Activated naive CD4-positive, alpha-beta T cell treated with anti-CD3 and anti-CD28 coated beads, Interleukin-2, amount 50 U/mL, for 24 hours (primary cell): Measurements from ENCODE around the gene REPS1.
"Not testable (repeated sequence)": the region's sequence is repeated elsewhere in the genome, so short reads cannot be mapped to it uniquely, and the experiment has no call there.

ENCODE experiments used
- H3K27ac Mint-ChIP-seq: one replicate; pipeline ENCODE4 v1.8.0; 2021; ENCODE audit warnings: mild to moderate bottlenecking, mixed read lengths
- H3K27me3 Mint-ChIP-seq: one replicate; pipeline ENCODE4 v1.8.0; 2021; ENCODE audit warnings: mixed read lengths
- H3K36me3 Mint-ChIP-seq: one replicate; pipeline ENCODE4 v1.8.0; 2021; ENCODE audit warnings: mixed read lengths
- H3K4me1 Mint-ChIP-seq: one replicate; pipeline ENCODE4 v1.8.0; 2021; ENCODE audit warnings: mixed read lengths
- H3K4me3 Mint-ChIP-seq: one replicate; pipeline ENCODE4 v1.8.0; 2021; ENCODE audit warnings: mild to moderate bottlenecking, mixed read lengths
- H3K9me3 Mint-ChIP-seq: one replicate; pipeline ENCODE4 v1.8.0; 2021; ENCODE audit warnings: mixed read lengths

Gene REPS1, protein sequence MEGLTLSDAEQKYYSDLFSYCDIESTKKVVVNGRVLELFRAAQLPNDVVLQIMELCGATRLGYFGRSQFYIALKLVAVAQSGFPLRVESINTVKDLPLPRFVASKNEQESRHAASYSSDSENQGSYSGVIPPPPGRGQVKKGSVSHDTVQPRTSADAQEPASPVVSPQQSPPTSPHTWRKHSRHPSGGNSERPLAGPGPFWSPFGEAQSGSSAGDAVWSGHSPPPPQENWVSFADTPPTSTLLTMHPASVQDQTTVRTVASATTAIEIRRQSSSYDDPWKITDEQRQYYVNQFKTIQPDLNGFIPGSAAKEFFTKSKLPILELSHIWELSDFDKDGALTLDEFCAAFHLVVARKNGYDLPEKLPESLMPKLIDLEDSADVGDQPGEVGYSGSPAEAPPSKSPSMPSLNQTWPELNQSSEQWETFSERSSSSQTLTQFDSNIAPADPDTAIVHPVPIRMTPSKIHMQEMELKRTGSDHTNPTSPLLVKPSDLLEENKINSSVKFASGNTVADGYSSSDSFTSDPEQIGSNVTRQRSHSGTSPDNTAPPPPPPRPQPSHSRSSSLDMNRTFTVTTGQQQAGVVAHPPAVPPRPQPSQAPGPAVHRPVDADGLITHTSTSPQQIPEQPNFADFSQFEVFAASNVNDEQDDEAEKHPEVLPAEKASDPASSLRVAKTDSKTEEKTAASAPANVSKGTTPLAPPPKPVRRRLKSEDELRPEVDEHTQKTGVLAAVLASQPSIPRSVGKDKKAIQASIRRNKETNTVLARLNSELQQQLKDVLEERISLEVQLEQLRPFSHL

DNA sequence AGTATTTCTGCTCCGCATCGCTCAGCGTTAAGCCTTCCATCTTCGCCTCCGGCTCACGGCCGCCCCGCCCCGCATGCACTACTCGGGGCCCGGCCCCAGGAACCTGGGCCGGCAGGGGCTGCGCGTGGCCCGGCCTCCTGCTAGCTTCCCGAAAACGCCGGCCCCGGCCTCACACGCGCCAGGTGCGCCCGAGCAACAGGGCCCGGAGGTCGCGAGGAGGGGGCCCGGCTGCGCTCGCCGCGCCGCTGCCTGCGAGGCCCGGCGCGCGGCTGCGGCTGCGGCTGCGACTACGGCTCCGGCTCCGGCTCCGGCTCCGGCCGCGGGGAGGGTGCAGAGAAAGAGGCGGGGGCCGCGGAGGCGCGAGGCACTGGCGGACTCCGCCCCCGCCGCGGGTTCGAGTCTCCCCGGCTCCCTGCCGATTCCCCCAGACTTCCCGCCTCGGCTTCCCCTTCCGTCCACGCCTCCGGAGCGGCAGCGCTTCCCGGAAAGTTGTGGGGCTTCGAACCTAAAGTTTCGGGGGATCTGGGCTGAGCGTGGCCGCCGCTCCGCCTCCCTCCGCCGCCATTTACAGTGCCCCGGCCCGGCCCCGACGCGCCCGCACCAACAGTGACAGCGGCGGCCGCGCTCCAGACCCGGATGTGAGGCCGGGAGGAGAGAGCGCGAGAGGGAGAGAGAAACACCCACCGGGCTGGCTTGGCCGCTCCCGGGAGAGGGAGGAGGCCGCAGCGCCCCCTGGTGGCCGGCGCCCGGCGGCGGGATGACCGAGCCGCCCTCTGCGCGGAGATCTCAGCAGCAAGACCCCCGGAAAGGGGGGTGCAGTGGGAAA is at the start of gene REPS1:
Gene REPS1 (minus strand): TSS at position 611 of the 826 bp plus-strand sequence. CDS start 571 bp downstream, at position 40.
- H3K27ac Mint-ChIP-seq = peak within 1 kb of the TSS; percentile 93
- H3K27me3 Mint-ChIP-seq = no peaks in the 10 kb centered on the region

DNA sequence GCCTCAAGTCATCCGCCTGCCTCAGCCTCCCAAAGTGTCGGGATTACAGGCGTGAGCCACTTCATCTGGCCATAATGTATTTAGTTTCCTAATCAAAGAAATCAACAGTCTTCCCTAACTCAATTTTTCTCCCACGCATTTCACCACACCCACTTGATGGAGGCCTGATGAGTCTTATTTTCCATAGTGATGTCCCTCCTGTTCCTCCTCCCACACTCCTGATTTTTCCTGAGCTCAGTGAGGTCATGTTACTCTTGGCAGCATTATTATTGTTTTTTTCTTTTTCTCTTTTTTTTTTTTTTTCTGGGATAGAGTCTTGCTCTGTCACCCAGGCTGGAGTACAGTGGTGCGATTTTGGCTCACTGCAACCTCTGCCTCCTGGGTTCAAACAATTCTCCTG is 49.4 kb upstream of the REPS1 start:
- H3K4me1 Mint-ChIP-seq = peaks cover 49% of the 10 kb centered on the region
- H3K36me3 Mint-ChIP-seq = peaks cover 30% of the 10 kb centered on the region
- H3K27ac Mint-ChIP-seq = peak overlapping the region; percentile 8
- H3K9me3 Mint-ChIP-seq = no peaks in the 10 kb centered on the region
- no peak overlapping the region for H3K4me3 Mint-ChIP-seq
- H3K27me3 Mint-ChIP-seq = no peaks in the 10 kb centered on the region

More for the DNA sequence above, at the start of gene REPS1:
- Mint-ChIP-seq H3K4me3 (peak within 1 kb of the TSS; percentile 90), H3K9me3 (no peaks in the 10 kb centered on the region), H3K36me3 (no peaks in the 10 kb centered on the region), H3K4me1 (peaks cover 9% of the 10 kb centered on the region)

DNA sequence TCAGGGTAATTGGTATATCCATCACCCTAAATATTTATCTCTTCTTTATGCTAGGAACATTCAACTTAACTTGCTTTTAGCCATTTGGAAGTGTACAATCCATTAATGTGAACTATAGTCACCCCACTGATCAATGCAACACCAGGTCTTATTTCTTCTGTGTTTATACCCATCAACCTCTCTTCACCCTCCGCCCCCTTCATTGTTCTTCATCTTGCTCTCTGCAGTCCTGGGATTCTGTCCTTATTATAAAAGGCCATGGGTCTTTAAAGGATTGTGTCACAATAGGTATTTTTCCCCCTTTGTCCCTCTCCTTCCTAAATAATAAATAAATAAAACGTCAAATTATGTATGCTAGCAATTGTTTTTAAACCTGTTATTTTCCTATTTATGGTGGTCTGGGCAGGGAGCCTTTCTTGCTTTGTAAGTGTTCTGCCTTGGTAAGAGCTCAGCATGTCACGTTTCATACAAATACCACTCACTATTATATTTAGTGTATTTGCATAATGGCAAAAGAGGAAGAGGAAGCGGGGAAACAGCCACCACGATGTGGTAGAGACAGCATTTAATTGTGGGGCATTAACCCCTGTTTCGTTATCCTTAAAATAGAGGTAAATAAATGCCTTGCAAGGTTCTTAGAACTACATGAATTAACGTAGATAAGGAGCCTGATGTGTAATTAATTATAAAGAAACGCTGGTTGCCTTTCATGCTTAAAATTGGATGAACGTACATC is 42.3 kb upstream of the REPS1 start:
- H3K36me3 Mint-ChIP-seq = peaks cover 8% of the 10 kb centered on the region
- H3K4me1 Mint-ChIP-seq = peaks cover 29% of the 10 kb centered on the region
- no peak overlapping the region for H3K4me3 Mint-ChIP-seq
- H3K27me3 Mint-ChIP-seq = no peaks in the 10 kb centered on the region
- no peak overlapping the region for H3K27ac Mint-ChIP-seq
- no peaks in the 10 kb centered on the region for H3K9me3 Mint-ChIP-seq

DNA sequence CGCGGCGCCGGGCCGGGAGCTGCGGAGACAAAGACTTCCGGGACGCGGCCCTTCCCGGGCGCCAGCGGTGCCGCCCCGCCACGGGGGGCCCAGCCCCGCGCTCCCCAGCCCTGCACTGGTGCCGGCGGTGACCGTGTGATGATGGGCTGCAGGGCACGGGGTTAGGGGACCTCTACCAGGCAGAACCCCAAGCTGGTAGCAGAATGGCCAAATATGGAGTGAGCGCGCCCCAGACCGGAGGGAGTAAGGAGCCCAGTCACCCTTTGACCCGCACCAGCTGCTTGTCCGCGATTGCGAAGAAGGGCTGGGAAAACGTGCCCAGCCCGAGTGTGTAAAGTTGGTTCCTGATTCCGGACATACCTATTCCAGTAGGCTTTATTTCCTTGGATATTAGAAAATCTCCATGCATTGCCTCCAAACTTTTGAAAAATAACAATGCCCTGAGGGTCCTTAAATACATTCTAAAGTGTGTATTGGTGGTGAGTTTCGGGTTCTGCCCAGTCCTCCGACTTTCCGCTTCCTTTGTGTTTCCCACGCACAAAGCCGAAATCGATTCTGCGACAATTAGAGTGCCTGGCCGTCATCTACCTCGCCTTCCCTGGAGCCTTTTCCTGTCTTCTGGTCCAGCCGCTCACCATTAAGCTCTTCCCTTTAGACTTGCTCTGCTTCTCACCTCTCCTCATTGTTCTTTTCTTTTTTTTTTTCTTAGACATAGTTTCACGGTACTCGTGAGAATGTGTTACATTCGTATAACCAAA is 41.6 kb upstream of the REPS1 start:
- Mint-ChIP-seq H3K27me3 (no peaks in the 10 kb centered on the region), H3K27ac (no peak overlapping the region), H3K9me3 (no peaks in the 10 kb centered on the region), H3K36me3 (peaks cover 8% of the 10 kb centered on the region), H3K4me3 (no peak overlapping the region), H3K4me1 (peaks cover 29% of the 10 kb centered on the region)

DNA sequence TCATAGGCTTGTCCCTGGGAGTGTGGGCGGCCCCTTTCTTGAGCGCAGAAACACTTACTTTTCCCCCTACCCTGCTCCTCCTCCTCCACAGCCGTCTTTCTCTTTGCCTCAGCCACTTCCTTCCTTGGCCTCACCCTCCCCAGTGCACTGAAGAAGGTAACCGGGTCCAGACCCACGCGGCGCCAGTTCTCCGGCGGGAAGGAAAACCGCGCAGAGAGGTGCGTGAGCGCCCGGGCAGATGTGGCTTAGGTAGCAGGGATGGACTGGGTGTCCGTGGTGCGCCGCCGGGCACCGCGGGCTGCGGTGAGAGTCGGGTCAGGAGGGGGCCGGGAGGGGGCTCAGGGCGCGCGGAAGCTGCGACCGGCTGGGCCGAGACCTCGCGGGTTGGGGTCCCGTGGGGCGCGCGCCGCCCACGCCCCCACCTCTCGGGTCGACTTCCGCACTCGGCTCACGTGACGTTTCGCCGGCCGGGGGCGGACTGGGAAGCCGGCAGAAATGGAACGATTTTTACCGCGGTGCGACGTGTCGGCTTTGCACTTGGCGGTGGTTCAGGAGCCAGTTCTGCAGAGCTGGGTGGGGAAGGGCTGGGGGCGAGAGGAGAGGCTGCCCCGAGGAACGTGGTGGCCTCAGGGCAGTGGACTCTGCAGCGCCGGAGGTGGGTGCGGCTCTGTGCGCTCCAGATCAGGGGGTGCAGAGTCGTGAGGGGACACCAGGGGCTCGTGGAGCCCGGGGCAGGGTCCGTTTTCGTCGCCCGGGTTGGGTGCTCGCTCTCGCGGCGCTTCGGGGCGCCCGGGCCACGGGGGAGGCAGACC is 40.8 kb upstream of the REPS1 start, which contains the start of gene ABRACL:
Gene ABRACL (plus strand): TSS at position 88 of the 812 bp plus-strand sequence. CDS start 5,416 bp downstream, outside the sequence.
- peak within 1 kb of the TSS; percentile 100 for H3K27ac Mint-ChIP-seq
- peaks cover 5% of the 10 kb centered on the region for H3K36me3 Mint-ChIP-seq
- no peaks in the 10 kb centered on the region for H3K27me3 Mint-ChIP-seq
- peaks cover 25% of the 10 kb centered on the region for H3K4me1 Mint-ChIP-seq
- no peaks in the 10 kb centered on the region for H3K9me3 Mint-ChIP-seq
- H3K4me3 Mint-ChIP-seq = peak within 1 kb of the TSS; percentile 92

DNA sequence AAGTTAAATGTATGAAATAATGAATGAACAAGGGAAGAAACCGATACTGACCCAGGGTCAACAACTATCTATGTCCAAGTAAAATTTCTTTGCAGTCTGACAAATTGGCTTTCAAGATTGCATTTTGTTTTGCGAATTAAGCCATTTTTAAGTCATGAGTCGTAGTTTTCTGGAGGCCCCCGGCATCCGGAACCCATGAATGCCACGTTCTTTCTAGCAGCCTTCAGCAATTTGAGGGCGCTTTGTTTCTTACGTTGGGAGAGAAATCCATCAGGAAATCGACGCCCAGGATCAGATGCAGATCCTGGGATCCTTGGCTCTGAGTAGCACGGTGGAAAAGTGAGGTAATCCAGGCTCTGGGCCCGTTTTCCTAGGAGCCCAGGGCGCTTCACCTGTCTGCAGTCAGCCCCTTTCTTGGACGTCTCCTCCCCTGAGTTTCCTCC is 40.2 kb upstream of the REPS1 start:
- H3K4me1 Mint-ChIP-seq = peaks cover 19% of the 10 kb centered on the region
- H3K27ac Mint-ChIP-seq = peak overlapping the region; percentile 100
- peaks cover 2% of the 10 kb centered on the region for H3K36me3 Mint-ChIP-seq
- H3K9me3 Mint-ChIP-seq = no peaks in the 10 kb centered on the region
- peak overlapping the region; percentile 92 for H3K4me3 Mint-ChIP-seq
- H3K27me3 Mint-ChIP-seq = no peaks in the 10 kb centered on the region

DNA sequence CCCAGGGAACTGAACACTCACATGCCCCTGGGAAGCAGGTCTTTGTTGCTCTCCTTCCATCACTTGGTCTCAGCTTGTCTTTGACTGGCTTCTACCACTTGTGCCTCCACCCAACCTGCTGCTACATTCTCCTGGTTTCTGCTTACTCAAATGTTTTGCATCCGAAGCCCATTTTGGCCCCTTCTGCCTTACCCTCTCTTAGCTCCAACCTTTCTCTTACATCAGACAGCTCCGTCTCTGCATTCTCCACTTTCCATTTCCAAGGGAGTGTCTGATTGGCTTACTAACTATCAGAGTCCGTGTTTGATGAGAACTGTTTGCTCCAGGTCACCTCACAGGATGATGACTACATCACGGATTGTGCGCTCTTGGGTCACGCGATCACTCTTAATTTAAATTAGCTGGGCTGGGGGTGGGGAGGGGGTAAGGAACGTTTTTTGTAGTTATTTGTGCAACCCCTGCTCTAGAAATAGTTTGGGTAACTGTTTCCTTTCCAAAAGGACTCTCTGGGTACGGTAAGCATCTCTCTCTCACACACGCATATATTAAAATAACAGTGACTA is 39.6 kb upstream of the REPS1 start:
- peaks cover 2% of the 10 kb centered on the region for H3K36me3 Mint-ChIP-seq
- H3K9me3 Mint-ChIP-seq = no peaks in the 10 kb centered on the region
- H3K27ac Mint-ChIP-seq = peak overlapping the region; percentile 100
- H3K4me1 Mint-ChIP-seq = peaks cover 15% of the 10 kb centered on the region
- no peaks in the 10 kb centered on the region for H3K27me3 Mint-ChIP-seq
- H3K4me3 Mint-ChIP-seq = peak overlapping the region; percentile 92

DNA sequence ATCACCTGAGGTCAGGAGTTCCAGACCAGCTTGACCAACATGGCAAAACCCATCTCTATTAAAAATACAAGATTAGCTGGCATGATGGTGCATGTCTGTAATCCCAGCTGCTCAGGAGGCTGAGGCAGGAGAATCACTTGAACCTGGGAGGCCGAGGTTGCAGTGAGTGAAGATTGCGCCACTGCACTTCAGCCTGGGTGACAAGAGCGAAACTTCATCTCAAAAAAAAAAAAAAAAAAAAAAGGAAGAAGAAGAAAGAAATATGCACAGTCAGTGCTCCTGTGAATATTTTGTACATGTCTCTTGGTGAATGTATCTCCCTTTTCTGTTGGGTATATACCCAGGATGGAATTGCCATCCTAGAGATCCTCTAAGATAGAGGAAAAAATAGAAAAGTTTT is 37.4 kb upstream of the REPS1 start:
- not testable (repeated sequence) for H3K4me3 Mint-ChIP-seq, H3K27ac Mint-ChIP-seq, H3K36me3 Mint-ChIP-seq, H3K9me3 Mint-ChIP-seq, H3K27me3 Mint-ChIP-seq, H3K4me1 Mint-ChIP-seq

DNA sequence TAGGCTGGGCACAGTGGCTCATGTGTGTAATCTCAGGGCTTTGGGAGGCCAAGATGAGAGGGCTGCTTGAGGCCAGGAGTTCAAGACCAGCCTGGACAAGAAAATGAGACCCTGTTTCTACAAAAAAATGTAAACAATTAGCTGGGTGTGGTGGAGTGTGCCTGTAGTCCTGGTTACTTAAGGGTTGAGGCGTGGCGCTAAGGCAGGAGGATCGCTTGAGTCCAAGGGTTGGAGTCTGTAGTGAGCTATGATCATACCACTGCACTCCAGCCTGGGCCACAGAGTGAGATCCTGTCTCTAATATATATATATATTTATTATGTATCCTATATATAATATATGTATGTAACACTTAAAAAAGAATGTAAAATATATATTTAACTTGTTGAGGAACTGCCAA is 32.6 kb upstream of the REPS1 start:
- H3K27me3 Mint-ChIP-seq = no peaks in the 10 kb centered on the region
- H3K27ac Mint-ChIP-seq = no peak overlapping the region
- no peaks in the 10 kb centered on the region for H3K4me1 Mint-ChIP-seq
- H3K9me3 Mint-ChIP-seq = no peaks in the 10 kb centered on the region
- H3K4me3 Mint-ChIP-seq = no peak overlapping the region
- no peaks in the 10 kb centered on the region for H3K36me3 Mint-ChIP-seq

DNA sequence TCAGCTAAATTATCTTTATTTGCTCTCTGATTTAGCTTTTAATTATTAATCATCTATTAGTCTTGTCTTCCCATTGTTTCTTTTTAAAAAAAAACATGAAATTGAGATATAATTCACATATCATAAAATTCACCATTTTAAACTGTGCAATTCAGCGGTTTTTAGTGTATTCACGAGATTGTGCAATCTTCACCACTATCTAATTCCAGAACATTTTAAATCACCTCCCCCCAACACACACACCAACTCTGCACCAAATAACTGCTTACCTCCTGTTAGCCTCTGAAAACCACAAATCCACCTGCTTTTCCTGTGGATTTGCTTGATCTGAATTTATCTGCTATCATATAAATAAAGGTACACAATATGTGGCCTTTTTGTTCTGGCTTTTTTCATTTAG is 31.7 kb upstream of the REPS1 start:
- H3K36me3 Mint-ChIP-seq = no peaks in the 10 kb centered on the region
- no peak overlapping the region for H3K27ac Mint-ChIP-seq
- no peaks in the 10 kb centered on the region for H3K4me1 Mint-ChIP-seq
- H3K27me3 Mint-ChIP-seq = no peaks in the 10 kb centered on the region
- H3K9me3 Mint-ChIP-seq = no peaks in the 10 kb centered on the region
- no peak overlapping the region for H3K4me3 Mint-ChIP-seq

DNA sequence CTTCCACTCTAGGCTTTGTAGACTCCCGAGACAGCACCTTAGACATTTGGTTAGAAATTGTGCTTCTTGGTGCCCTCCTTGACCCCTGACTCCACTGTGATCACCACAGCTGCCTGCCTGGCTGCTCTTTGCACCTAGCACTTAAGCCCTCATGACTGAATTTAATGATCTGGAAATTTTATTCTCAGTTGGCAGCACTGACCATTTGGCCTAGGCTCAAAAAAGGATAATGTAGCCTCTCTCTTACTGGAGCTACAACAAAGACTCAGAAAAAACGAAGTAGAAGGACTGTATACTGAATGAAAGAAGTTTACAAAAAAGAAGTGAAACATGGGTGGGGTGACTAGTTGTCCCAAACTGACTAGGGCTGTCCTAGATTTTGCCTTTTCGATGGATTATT is 29.2 kb upstream of the REPS1 start:
- Mint-ChIP-seq H3K27ac (no peak overlapping the region), H3K9me3 (no peaks in the 10 kb centered on the region), H3K4me1 (no peaks in the 10 kb centered on the region), H3K36me3 (no peaks in the 10 kb centered on the region), H3K27me3 (no peaks in the 10 kb centered on the region), H3K4me3 (no peak overlapping the region)

DNA sequence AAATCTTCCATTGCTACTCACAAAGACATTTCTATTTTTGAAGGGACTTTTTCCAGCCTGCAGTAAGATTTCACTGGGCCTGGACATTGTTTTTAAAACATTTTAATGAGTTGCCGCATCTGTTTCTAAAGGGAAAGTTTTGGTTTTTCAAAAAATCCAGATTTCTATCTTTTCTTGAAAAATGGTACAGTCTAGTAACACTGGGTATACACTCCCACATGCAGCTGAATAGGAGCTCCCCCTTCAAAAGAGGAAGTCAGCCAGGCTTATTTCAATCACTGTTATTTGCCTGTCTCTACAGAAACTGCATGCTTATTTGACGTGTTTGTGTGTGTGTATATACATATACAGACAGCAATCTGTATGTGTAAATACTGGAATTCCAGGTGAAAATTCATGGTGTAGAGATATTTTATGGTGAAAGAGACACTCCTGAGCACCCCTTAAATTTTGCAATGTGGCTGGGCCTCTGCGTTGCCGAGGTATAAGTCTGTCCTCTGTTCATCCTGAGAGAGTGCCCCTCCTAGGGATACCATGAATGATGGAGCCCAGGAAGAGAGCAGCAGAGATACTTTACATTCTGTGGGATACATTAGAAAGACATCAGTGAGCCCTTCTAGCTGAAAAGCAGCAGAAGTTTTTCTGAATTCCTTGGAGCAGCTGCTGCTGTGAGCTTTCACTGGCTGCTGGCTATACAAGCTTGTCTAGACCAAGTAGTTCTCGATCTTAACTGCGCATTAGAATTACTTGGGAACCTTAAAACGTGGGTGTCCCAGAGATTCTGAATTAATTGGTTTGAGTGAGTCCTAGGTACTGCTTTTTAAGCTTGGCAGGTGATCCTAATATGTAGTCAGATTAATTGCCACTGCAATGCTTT is 28.5 kb upstream of the REPS1 start:
- Mint-ChIP-seq H3K27ac (no peak overlapping the region), H3K4me1 (no peaks in the 10 kb centered on the region), H3K36me3 (no peaks in the 10 kb centered on the region), H3K9me3 (no peaks in the 10 kb centered on the region), H3K4me3 (no peak overlapping the region), H3K27me3 (no peaks in the 10 kb centered on the region)

DNA sequence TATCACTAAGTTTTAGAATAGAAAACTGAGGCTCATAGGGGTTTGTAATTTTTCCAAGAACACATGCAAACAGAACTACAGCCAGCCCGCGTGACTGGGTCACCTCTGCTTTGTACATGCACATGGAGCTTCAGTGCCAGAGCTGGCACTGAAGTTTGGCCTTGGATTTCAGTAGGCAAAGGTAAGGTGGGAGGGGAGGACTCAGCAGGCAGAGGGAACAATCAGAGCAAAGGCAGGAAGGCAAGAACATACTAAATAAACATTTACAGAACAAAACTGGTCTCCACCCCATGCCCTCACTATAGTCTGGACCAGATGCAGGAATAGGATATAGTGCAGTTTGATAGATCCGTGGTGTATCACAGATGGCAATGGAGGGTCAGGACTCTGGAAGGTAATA is 26.9 kb upstream of the REPS1 start:
- no peaks in the 10 kb centered on the region for H3K4me1 Mint-ChIP-seq
- H3K27ac Mint-ChIP-seq = no peak overlapping the region
- H3K4me3 Mint-ChIP-seq = no peak overlapping the region

More for the DNA sequence above, 26.9 kb upstream of the REPS1 start:
- no peaks in the 10 kb centered on the region for H3K27me3 Mint-ChIP-seq
- H3K9me3 Mint-ChIP-seq = no peaks in the 10 kb centered on the region
- H3K36me3 Mint-ChIP-seq = no peaks in the 10 kb centered on the region
